ENCODE measurements around the gene OPCML. TPM values are rescaled to one million over a fixed set of nuclear protein-coding genes. Genes with fewer than 3 reads are reported as not detected.

OPCML gene
- total and polyA plus RNA-seq, 2 experiments from 2014 or later: 1.2 to 4.4 TPM

DNA sequence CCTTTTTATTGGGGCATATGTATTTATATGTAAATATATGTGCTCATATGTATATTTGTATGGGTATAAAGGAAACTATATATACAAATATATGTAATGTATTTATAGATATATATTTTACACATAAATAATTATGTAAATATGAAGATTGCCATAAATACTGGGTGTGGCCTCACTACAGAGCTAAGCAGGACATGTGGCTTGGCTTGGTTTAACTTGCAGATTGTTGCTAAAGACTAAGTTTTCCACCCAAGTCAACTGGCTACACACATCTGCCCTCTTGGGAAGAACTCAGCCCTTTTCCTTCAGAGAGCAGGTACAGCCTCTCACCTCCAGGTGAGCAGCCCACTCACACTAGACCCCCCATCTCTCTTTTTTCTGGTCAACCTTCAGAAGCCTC, 315.5 kb downstream of the OPCML start:
- no peak overlapping the region for H3K4me3 ChIP-seq
- H3K4me2 ChIP-seq: no peak overlapping the region
- Mint-ChIP-seq H3K36me3 (ENCODE audit: low read depth) (no peaks in the 10 kb centered on the region), H3K27ac (no peak overlapping the region), H3K9me3 (no peaks in the 10 kb centered on the region), H3K4me1 (peaks cover 16% of the 10 kb centered on the region), H3K27me3 (ENCODE audit: insufficient read depth, low read depth, poor library complexity) (peaks cover 2% of the 10 kb centered on the region), H3K4me3 (no peak overlapping the region)
- H4K20me1 ChIP-seq (replicated peaks; ENCODE audit: insufficient read depth): no peaks in the 10 kb centered on the region
- H3F3A ChIP-seq (replicated peaks; ENCODE audit: low read depth): no peaks in the 10 kb centered on the region
- H3K9me2 ChIP-seq (ENCODE audit: insufficient read depth): no peaks in the 10 kb centered on the region
- H3K4me1 ChIP-seq (ENCODE audit: insufficient read depth): peaks cover 14% of the 10 kb centered on the region
- TF ChIP-seq JUNB (IDR thresholded peaks at IDR 0.05; ENCODE audit: unreplicated experiment): no peak
- TF ChIP-seq NANOG (IDR thresholded peaks at IDR 0.05; ENCODE audit: borderline replicate concordance): no peak
- no peak for TF ChIP-seq STAT1 (IDR thresholded peaks at IDR 0.05; ENCODE audit: unreplicated experiment)
- no peak for TF ChIP-seq ZNF331 (CRISPR knock-in tag; IDR thresholded peaks at IDR 0.05; ENCODE audit: low read depth)
- TF ChIP-seq, protein P1, sequence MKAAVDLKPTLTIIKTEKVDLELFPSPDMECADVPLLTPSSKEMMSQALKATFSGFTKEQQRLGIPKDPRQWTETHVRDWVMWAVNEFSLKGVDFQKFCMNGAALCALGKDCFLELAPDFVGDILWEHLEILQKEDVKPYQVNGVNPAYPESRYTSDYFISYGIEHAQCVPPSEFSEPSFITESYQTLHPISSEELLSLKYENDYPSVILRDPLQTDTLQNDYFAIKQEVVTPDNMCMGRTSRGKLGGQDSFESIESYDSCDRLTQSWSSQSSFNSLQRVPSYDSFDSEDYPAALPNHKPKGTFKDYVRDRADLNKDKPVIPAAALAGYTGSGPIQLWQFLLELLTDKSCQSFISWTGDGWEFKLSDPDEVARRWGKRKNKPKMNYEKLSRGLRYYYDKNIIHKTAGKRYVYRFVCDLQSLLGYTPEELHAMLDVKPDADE (IDR thresholded peaks at IDR 0.05): no peak
- TF ChIP-seq POLR2AphosphoS5 (IDR thresholded peaks at IDR 0.05; ENCODE audit: low read depth): no peak
- TF ChIP-seq, protein P2, sequence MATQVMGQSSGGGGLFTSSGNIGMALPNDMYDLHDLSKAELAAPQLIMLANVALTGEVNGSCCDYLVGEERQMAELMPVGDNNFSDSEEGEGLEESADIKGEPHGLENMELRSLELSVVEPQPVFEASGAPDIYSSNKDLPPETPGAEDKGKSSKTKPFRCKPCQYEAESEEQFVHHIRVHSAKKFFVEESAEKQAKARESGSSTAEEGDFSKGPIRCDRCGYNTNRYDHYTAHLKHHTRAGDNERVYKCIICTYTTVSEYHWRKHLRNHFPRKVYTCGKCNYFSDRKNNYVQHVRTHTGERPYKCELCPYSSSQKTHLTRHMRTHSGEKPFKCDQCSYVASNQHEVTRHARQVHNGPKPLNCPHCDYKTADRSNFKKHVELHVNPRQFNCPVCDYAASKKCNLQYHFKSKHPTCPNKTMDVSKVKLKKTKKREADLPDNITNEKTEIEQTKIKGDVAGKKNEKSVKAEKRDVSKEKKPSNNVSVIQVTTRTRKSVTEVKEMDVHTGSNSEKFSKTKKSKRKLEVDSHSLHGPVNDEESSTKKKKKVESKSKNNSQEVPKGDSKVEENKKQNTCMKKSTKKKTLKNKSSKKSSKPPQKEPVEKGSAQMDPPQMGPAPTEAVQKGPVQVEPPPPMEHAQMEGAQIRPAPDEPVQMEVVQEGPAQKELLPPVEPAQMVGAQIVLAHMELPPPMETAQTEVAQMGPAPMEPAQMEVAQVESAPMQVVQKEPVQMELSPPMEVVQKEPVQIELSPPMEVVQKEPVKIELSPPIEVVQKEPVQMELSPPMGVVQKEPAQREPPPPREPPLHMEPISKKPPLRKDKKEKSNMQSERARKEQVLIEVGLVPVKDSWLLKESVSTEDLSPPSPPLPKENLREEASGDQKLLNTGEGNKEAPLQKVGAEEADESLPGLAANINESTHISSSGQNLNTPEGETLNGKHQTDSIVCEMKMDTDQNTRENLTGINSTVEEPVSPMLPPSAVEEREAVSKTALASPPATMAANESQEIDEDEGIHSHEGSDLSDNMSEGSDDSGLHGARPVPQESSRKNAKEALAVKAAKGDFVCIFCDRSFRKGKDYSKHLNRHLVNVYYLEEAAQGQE (IDR thresholded peaks at IDR 0.05; ENCODE audit: unreplicated experiment): no peak
- TF ChIP-seq, protein P3, sequence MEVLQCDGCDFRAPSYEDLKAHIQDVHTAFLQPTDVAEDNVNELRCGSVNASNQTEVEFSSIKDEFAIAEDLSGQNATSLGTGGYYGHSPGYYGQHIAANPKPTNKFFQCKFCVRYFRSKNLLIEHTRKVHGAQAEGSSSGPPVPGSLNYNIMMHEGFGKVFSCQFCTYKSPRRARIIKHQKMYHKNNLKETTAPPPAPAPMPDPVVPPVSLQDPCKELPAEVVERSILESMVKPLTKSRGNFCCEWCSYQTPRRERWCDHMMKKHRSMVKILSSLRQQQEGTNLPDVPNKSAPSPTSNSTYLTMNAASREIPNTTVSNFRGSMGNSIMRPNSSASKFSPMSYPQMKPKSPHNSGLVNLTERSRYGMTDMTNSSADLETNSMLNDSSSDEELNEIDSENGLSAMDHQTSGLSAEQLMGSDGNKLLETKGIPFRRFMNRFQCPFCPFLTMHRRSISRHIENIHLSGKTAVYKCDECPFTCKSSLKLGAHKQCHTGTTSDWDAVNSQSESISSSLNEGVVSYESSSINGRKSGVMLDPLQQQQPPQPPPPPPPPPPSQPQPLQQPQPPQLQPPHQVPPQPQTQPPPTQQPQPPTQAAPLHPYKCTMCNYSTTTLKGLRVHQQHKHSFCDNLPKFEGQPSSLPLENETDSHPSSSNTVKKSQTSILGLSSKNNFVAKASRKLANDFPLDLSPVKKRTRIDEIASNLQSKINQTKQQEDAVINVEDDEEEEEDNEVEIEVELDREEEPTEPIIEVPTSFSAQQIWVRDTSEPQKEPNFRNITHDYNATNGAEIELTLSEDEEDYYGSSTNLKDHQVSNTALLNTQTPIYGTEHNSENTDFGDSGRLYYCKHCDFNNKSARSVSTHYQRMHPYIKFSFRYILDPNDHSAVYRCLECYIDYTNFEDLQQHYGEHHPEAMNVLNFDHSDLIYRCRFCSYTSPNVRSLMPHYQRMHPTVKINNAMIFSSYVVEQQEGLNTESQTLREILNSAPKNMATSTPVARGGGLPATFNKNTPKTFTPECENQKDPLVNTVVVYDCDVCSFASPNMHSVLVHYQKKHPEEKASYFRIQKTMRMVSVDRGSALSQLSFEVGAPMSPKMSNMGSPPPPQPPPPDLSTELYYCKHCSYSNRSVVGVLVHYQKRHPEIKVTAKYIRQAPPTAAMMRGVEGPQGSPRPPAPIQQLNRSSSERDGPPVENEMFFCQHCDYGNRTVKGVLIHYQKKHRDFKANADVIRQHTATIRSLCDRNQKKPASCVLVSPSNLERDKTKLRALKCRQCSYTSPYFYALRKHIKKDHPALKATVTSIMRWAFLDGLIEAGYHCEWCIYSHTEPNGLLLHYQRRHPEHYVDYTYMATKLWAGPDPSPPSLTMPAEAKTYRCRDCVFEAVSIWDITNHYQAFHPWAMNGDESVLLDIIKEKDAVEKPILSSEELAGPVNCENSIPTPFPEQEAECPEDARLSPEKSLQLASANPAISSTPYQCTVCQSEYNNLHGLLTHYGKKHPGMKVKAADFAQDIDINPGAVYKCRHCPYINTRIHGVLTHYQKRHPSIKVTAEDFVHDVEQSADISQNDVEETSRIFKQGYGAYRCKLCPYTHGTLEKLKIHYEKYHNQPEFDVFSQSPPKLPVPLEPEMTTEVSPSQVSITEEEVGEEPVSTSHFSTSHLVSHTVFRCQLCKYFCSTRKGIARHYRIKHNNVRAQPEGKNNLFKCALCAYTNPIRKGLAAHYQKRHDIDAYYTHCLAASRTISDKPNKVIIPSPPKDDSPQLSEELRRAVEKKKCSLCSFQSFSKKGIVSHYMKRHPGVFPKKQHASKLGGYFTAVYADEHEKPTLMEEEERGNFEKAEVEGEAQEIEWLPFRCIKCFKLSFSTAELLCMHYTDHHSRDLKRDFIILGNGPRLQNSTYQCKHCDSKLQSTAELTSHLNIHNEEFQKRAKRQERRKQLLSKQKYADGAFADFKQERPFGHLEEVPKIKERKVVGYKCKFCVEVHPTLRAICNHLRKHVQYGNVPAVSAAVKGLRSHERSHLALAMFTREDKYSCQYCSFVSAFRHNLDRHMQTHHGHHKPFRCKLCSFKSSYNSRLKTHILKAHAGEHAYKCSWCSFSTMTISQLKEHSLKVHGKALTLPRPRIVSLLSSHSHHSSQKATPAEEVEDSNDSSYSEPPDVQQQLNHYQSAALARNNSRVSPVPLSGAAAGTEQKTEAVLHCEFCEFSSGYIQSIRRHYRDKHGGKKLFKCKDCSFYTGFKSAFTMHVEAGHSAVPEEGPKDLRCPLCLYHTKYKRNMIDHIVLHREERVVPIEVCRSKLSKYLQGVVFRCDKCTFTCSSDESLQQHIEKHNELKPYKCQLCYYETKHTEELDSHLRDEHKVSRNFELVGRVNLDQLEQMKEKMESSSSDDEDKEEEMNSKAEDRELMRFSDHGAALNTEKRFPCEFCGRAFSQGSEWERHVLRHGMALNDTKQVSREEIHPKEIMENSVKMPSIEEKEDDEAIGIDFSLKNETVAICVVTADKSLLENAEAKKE (CRISPR knock-in tag; IDR thresholded peaks at IDR 0.05): no peak
- TF ChIP-seq ZNF114 (CRISPR knock-in tag; IDR thresholded peaks at IDR 0.05): no peak
- TF ChIP-seq, protein P4, sequence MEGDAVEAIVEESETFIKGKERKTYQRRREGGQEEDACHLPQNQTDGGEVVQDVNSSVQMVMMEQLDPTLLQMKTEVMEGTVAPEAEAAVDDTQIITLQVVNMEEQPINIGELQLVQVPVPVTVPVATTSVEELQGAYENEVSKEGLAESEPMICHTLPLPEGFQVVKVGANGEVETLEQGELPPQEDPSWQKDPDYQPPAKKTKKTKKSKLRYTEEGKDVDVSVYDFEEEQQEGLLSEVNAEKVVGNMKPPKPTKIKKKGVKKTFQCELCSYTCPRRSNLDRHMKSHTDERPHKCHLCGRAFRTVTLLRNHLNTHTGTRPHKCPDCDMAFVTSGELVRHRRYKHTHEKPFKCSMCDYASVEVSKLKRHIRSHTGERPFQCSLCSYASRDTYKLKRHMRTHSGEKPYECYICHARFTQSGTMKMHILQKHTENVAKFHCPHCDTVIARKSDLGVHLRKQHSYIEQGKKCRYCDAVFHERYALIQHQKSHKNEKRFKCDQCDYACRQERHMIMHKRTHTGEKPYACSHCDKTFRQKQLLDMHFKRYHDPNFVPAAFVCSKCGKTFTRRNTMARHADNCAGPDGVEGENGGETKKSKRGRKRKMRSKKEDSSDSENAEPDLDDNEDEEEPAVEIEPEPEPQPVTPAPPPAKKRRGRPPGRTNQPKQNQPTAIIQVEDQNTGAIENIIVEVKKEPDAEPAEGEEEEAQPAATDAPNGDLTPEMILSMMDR (conservative IDR thresholded peaks at IDR 0.05; ENCODE audit: low read depth in 2 of 2): no peak
- TF ChIP-seq CREB1 (CRISPR knock-in tag; IDR thresholded peaks at IDR 0.05; ENCODE audit: low read depth): no peak
- no peak for TF ChIP-seq EZH2 (IDR thresholded peaks at IDR 0.05; ENCODE audit: low read depth, unreplicated experiment)
- TF ChIP-seq EZH2phosphoT487 (IDR thresholded peaks at IDR 0.05; ENCODE audit: unreplicated experiment): no peak
- no peak for DNase-seq (ENCODE audit: low spot score)
- no peak for ATAC-seq
- no peak overlapping the region for H3K27ac ChIP-seq (ENCODE audit: low read depth)
- no peaks in the 10 kb centered on the region for H3K79me2 ChIP-seq (replicated peaks; ENCODE audit: insufficient read depth)
- H3K27me3 ChIP-seq (ENCODE audit: insufficient read depth): no peaks in the 10 kb centered on the region
- H2AFZ ChIP-seq: no peak overlapping the region
- H3K36me3 ChIP-seq (ENCODE audit: insufficient read depth): no peaks in the 10 kb centered on the region

Measured in GM23338 (cell line).